ENCODE measurements around the gene CADM1.

- TF ChIP-seq CTCF (IDR thresholded peaks at IDR 0.05): no peak
- TF ChIP-seq POLR2A (IDR thresholded peaks at IDR 0.05): no peak
These were observed 960 bp upstream of the CADM1 start for GRCh38 chr11:115505175-115505574.

Measured in prostate gland (tissue), 2 donors.